HepG2 (cell line): ENCODE measurements around the gene KANSL3. TPM values are rescaled to one million over a fixed set of nuclear protein-coding genes. Genes with fewer than 3 reads are reported as not detected.

Experiments
- AFF4 ChIP-seq: sonication (generic); formaldehyde crosslinking; IDR thresholded peaks from 2 replicates; pipeline ENCODE4 v1.4.0; 2020; ENCODE audit warnings: missing genetic modification reagents
- ATAD3A ChIP-seq: sonication (generic); formaldehyde crosslinking; IDR thresholded peaks from 2 replicates; pipeline ENCODE4 v1.4.0; 2020; ENCODE audit warnings: missing genetic modification reagents
- ATRX ChIP-seq: sonication (generic); formaldehyde crosslinking; IDR thresholded peaks from 2 replicates; pipeline ENCODE4 v1.4.0; 2020; ENCODE audit warnings: missing genetic modification reagents, borderline replicate concordance
- E2F5 ChIP-seq: sonication (generic); formaldehyde crosslinking; conservative IDR thresholded peaks from 2 replicates; pipeline ENCODE4 v1.4.0; 2020; ENCODE audit warnings: missing genetic modification reagents
- EED ChIP-seq: sonication (generic); formaldehyde crosslinking; IDR thresholded peaks from 2 replicates; pipeline ENCODE4 v1.5.0; 2020; ENCODE audit warnings: mild to moderate bottlenecking, missing genetic modification reagents
- GPN1 ChIP-seq: sonication (generic); formaldehyde crosslinking; IDR thresholded peaks from 2 replicates; pipeline ENCODE4 v1.5.1; 2020; ENCODE audit warnings: missing genetic modification reagents, borderline replicate concordance
- KLF13 ChIP-seq: sonication (generic); formaldehyde crosslinking; IDR thresholded peaks from 2 replicates; pipeline ENCODE4 v1.4.0; 2020; ENCODE audit warnings: mild to moderate bottlenecking, missing genetic modification reagents
- LBX2 ChIP-seq: sonication (generic); formaldehyde crosslinking; IDR thresholded peaks from 2 replicates; pipeline ENCODE4 v1.5.0; 2020; ENCODE audit warnings: missing genetic modification reagents, mild to moderate bottlenecking, borderline replicate concordance
- MYNN ChIP-seq: sonication (generic); formaldehyde crosslinking; IDR thresholded peaks from 2 replicates; pipeline ENCODE4 v1.4.0; 2020; ENCODE audit warnings: mild to moderate bottlenecking, low read depth, missing genetic modification reagents
- NRL ChIP-seq: sonication (generic); formaldehyde crosslinking; IDR thresholded peaks from 2 replicates; pipeline ENCODE4 v1.5.0; 2020; ENCODE audit warnings: missing genetic modification reagents, mild to moderate bottlenecking, moderate library complexity, borderline replicate concordance
- RFXANK ChIP-seq: IDR thresholded peaks from 2 replicates; pipeline ENCODE4 v1.6.1; 2016
- SATB2 ChIP-seq: sonication (generic); formaldehyde crosslinking; IDR thresholded peaks from 2 replicates; pipeline ENCODE4 v1.5.0; 2020; ENCODE audit warnings: missing genetic modification reagents
- ZBTB14 ChIP-seq: sonication (generic); formaldehyde crosslinking; IDR thresholded peaks from 2 replicates; pipeline ENCODE4 v1.4.0; 2020; ENCODE audit warnings: missing genetic modification reagents
- ZNF205 ChIP-seq: IDR thresholded peaks from 2 replicates; pipeline ENCODE4 v1.6.1; 2018; ENCODE audit warnings: missing biosample characterization, missing genetic modification reagents
- ZNF33B ChIP-seq: sonication (generic); formaldehyde crosslinking; IDR thresholded peaks from 2 replicates; pipeline ENCODE4 v1.5.1; 2020; ENCODE audit warnings: mild to moderate bottlenecking, missing genetic modification reagents
- ZNF451 ChIP-seq: sonication (generic); formaldehyde crosslinking; IDR thresholded peaks from 2 replicates; pipeline ENCODE4 v1.5.0; 2020; ENCODE audit warnings: mild to moderate bottlenecking, missing genetic modification reagents
- ZNF550 ChIP-seq: sonication (generic); formaldehyde crosslinking; IDR thresholded peaks from 2 replicates; pipeline ENCODE4 v1.4.0; 2020; ENCODE audit warnings: mild to moderate bottlenecking, missing genetic modification reagents, borderline replicate concordance
- ZNF562 ChIP-seq: sonication (generic); formaldehyde crosslinking; IDR thresholded peaks from 2 replicates; pipeline ENCODE4 v1.8.0; 2022; ENCODE audit warnings: missing genetic modification reagents, borderline replicate concordance
- ZNF691 ChIP-seq: sonication (generic); formaldehyde crosslinking; IDR thresholded peaks from 2 replicates; pipeline ENCODE4 v1.4.0; 2020; ENCODE audit warnings: missing genetic modification reagents, low read depth, mild to moderate bottlenecking, borderline replicate concordance
- ZNF704 ChIP-seq: sonication (generic); formaldehyde crosslinking; IDR thresholded peaks from 2 replicates; pipeline ENCODE4 v1.8.1; 2023; ENCODE audit warnings: mild to moderate bottlenecking, inconsistent platforms, moderate library complexity, missing genetic modification reagents, borderline replicate concordance
- polyA plus RNA-seq, 8 experiments: library from polyadenylated mRNA; depleted of rRNA in 3 of 8; stranded (reverse) in 7 of 8; unstranded in 1 of 8; fragments of >200 nt; fragmentation: Illumina TruSeq in 4 of 8; extraction: Trizol in 4 of 8; gene quantifications; 2 replicates each; pipeline versions ENCODE4 v1.2.1 to v1.2.3, GENCODE V29; 2011 to 2016; ENCODE audit warnings: low read depth in 4 of 8, missing spikeins in 1 of 8, mixed read lengths in 1 of 8; ENCODE audit not compliant: insufficient read depth in 1 of 8
- total RNA-seq, 5 experiments: library from RNA; depleted of rRNA; stranded (reverse); fragments of >200 nt; fragmentation: Illumina TruSeq; extraction: Trizol; gene quantifications; 2 replicates each; pipeline ENCODE4 v1.2.3, GENCODE V29; 2016; ENCODE audit warnings: low read depth in 1 of 5

The KANSL3 gene
- total and polyA plus RNA-seq, 2 of the 13 experiments (the other 11 are each of a cell fraction or from before 2014, with no cell fraction given) = 20.8 to 37.3 TPM

- TF ChIP-seq NRL (CRISPR knock-in tag) (peak; percentile 76), ZNF562 (CRISPR knock-in tag) (no peak), KLF13 (peak; percentile 90; the same call in 1 of the 2 replicates), ZNF451 (CRISPR knock-in tag) (peak; percentile 98), ZNF205 (CRISPR knock-in tag) (peak; percentile 97), EED (CRISPR knock-in tag) (peak; percentile 68; the same call in 1 of the 2 replicates), ZBTB14 (CRISPR knock-in tag) (peak; percentile 99), ATAD3A (peak; percentile 95; the same call in 1 of the 2 replicates), ZNF550 (CRISPR knock-in tag) (peak; percentile 89; the same call in 1 of the 2 replicates), GPN1 (CRISPR knock-in tag) (no peak), AFF4 (no peak), ZNF704 (CRISPR knock-in tag) (peak; percentile 74; the same call in 1 of the 2 replicates), RFXANK (CRISPR knock-in tag) (peak; percentile 69), ZNF33B (peak; percentile 97), LBX2 (CRISPR knock-in tag) (peak; percentile 73; the same call in 1 of the 2 replicates), ZNF691 (CRISPR knock-in tag) (peak; percentile 98; the same call in 1 of the 2 replicates), ATRX (no peak), E2F5 (peak; percentile 61; the same call in 1 of the 2 replicates), SATB2 (CRISPR knock-in tag) (peak; percentile 83; the same call in 1 of the 2 replicates), MYNN (peak; percentile 76; the same call in 1 of the 2 replicates)
These were observed at the start of gene KANSL3 (continued) for GRCh38 chr2:96638144-96639121.
